H9 (cell line): ENCODE results near the gene WNT3A. TPM values are rescaled to one million over a fixed set of nuclear protein-coding genes. Genes with fewer than 3 reads are reported as not detected.

Experiments
- DNase-seq: peaks from one replicate; pipeline ENCODE4 v3.0.0-alpha.2; 2017
- H2AFZ ChIP-seq: one replicate; pipeline ENCODE4 v1.6.1; 2013; ENCODE audit warnings: mild to moderate bottlenecking, low read length, control low read depth, moderate library complexity
- H2AK5ac ChIP-seq: 2 replicates; pipeline ENCODE4 v1.6.1; 2013; ENCODE audit warnings: low read length, control low read depth, mixed read lengths; ENCODE audit not compliant: insufficient read length
- H2BK120ac ChIP-seq: one replicate; pipeline ENCODE4 v1.6.1; 2013; ENCODE audit warnings: low read depth, mild to moderate bottlenecking, low read length, control low read depth, inconsistent platforms; ENCODE audit not compliant: poor library complexity, severe bottlenecking
- H2BK12ac ChIP-seq: 2 replicates; pipeline ENCODE4 v1.6.1; 2013; ENCODE audit warnings: low read length, control low read depth, mixed read lengths, low read depth; ENCODE audit not compliant: insufficient read length
- H2BK15ac ChIP-seq: 2 replicates; pipeline ENCODE4 v1.6.1; 2013; ENCODE audit warnings: low read depth, low read length, control low read depth
- H2BK20ac ChIP-seq: one replicate; pipeline ENCODE4 v1.6.1; 2013; ENCODE audit warnings: low read depth, mild to moderate bottlenecking, low read length, control low read depth, inconsistent platforms; ENCODE audit not compliant: poor library complexity, severe bottlenecking
- H2BK5ac ChIP-seq: 2 replicates; pipeline ENCODE4 v1.6.1; 2013; ENCODE audit warnings: low read length, control low read depth, mixed read lengths; ENCODE audit not compliant: insufficient read length
- H3K14ac ChIP-seq: 2 replicates; pipeline ENCODE4 v1.6.1; 2013; ENCODE audit warnings: low read length, control low read depth; ENCODE audit not compliant: insufficient read depth
- H3K18ac ChIP-seq: 2 replicates; pipeline ENCODE4 v1.6.1; 2013; ENCODE audit warnings: low read depth, mild to moderate bottlenecking, mixed read lengths, low read length, control low read depth; ENCODE audit not compliant: insufficient read length
- H3K23ac ChIP-seq: 2 replicates; pipeline ENCODE4 v1.6.1; 2013; ENCODE audit warnings: low read length, control low read depth, mixed read lengths, low read depth; ENCODE audit not compliant: insufficient read length
- H3K23me2 ChIP-seq: 2 replicates; pipeline ENCODE4 v1.6.1; 2013; ENCODE audit warnings: low read depth, mild to moderate bottlenecking, mixed read lengths, low read length, control low read depth; ENCODE audit not compliant: insufficient read length, poor library complexity, severe bottlenecking
- H3K27ac ChIP-seq: 2 replicates; pipeline ENCODE4 v1.5.1; 2013; ENCODE audit warnings: low read length, control low read depth, mixed read lengths, low read depth; ENCODE audit not compliant: insufficient read length
- H3K27me3 ChIP-seq: 2 replicates; pipeline ENCODE4 v1.6.1; 2013; ENCODE audit warnings: low read length, control low read depth, inconsistent platforms; ENCODE audit not compliant: insufficient read depth
- H3K4ac ChIP-seq: 2 replicates; pipeline ENCODE4 v1.6.1; 2013; ENCODE audit warnings: low read depth, mild to moderate bottlenecking, control low read depth, inconsistent platforms, low read length, moderate library complexity
- H3K4me1 ChIP-seq: 2 replicates; pipeline ENCODE4 v1.6.1; 2013; ENCODE audit warnings: low read length, control low read depth, inconsistent platforms; ENCODE audit not compliant: insufficient read depth
- H3K4me2 ChIP-seq: 2 replicates; pipeline ENCODE4 v1.6.1; 2013; ENCODE audit warnings: low read length, control low read depth, mixed read lengths; ENCODE audit not compliant: insufficient read length, insufficient read depth
- H3K56ac ChIP-seq: 2 replicates; pipeline ENCODE4 v1.6.1; 2013; ENCODE audit warnings: low read depth, mild to moderate bottlenecking, mixed read lengths, low read length, control low read depth; ENCODE audit not compliant: insufficient read length
- H3K79me1 ChIP-seq: 2 replicates; pipeline ENCODE4 v1.6.1; 2013; ENCODE audit warnings: low read depth, mild to moderate bottlenecking, moderate library complexity, low read length, control low read depth, inconsistent platforms; ENCODE audit not compliant: insufficient read depth, poor library complexity, severe bottlenecking
- H3K79me2 ChIP-seq: 2 replicates; pipeline ENCODE4 v1.6.1; 2013; ENCODE audit warnings: low read length, control low read depth, inconsistent platforms; ENCODE audit not compliant: insufficient read depth
- H3K9ac ChIP-seq: 2 replicates; pipeline ENCODE4 v1.6.1; 2013; ENCODE audit warnings: low read length, control low read depth, mixed read lengths; ENCODE audit not compliant: insufficient read length; ENCODE audit errors: extremely low read depth
- H3K9me3 ChIP-seq: one replicate; pipeline ENCODE4 v1.6.1; 2013; ENCODE audit warnings: low read depth, low read length, inconsistent platforms; ENCODE audit not compliant: control insufficient read depth
- H3T11ph ChIP-seq: one replicate; pipeline ENCODE4 v1.6.1; 2013; ENCODE audit warnings: mild to moderate bottlenecking, low read length, control low read depth, inconsistent platforms
- H4K20me1 ChIP-seq: one replicate; pipeline ENCODE4 v1.6.1; 2013; ENCODE audit not compliant: control insufficient read depth, insufficient read length, insufficient read depth
- H4K5ac ChIP-seq: 2 replicates; pipeline ENCODE4 v1.6.1; 2013; ENCODE audit warnings: low read depth, mild to moderate bottlenecking, mixed read lengths, low read length, control low read depth; ENCODE audit not compliant: insufficient read length
- H4K8ac ChIP-seq: replicated peaks from 2 replicates; pipeline ENCODE4 v1.6.1; 2013; ENCODE audit warnings: low read length, control low read depth, mixed read lengths, low read depth; ENCODE audit not compliant: insufficient read length
- H4K91ac ChIP-seq: 2 replicates; pipeline ENCODE4 v1.6.1; 2013; ENCODE audit warnings: low read depth, mild to moderate bottlenecking, moderate library complexity, mixed read lengths, low read length, control low read depth; ENCODE audit not compliant: insufficient read length
- H3K27ac Mint-ChIP-seq, 3 experiments: 2 replicates in 2 of 3; 3 replicates in 1 of 3; pipeline ENCODE4 v1.8.0; 2020 to 2021; ENCODE audit warnings: mixed read lengths in 3 of 3, mild to moderate bottlenecking in 1 of 3, moderate library complexity in 1 of 3
- H3K27me3 Mint-ChIP-seq: 2 replicates; pipeline ENCODE4 v1.8.0; 2021; ENCODE audit warnings: low read depth, mild to moderate bottlenecking, moderate library complexity, mixed read lengths
- H3K36me3 Mint-ChIP-seq, 3 experiments: 2 replicates in 2 of 3; 3 replicates in 1 of 3; pipeline ENCODE4 v1.8.0; 2020 to 2021; ENCODE audit warnings: low read depth in 3 of 3, mixed read lengths in 3 of 3; ENCODE audit not compliant: insufficient read depth in 1 of 3
- H3K4me1 Mint-ChIP-seq, 2 experiments: 2 replicates each; pipeline ENCODE4 v1.8.0; 2020; ENCODE audit warnings: mixed read lengths in 2 of 2
- H3K4me3 Mint-ChIP-seq, 2 experiments: 2 replicates in 1 of 2; 3 replicates in 1 of 2; pipeline ENCODE4 v1.8.0; 2020 to 2021; ENCODE audit warnings: mild to moderate bottlenecking in 2 of 2, mixed read lengths in 2 of 2, moderate library complexity in 1 of 2
- H3K9me3 Mint-ChIP-seq, 2 experiments: 2 replicates in 1 of 2; 3 replicates in 1 of 2; pipeline ENCODE4 v1.8.0; 2020; ENCODE audit warnings: mild to moderate bottlenecking in 2 of 2, mixed read lengths in 2 of 2, moderate library complexity in 1 of 2
- WGBS: extraction: QIAGEN DNeasy Blood & Tissue Kit; methylation state at CpG from one replicate; pipeline ENCODE4 v1.1.7; 2013; ENCODE audit warnings: missing lambda C conversion rate, low lambda C conversion rate, mixed read lengths; ENCODE audit not compliant: insufficient read length; ENCODE audit errors: extremely low coverage; 5-methylcytosine and 5-hydroxymethylcytosine counted together
- total RNA-seq: library from RNA; stranded (reverse); gene quantifications from 2 replicates; pipeline ENCODE4 v1.2.1, GENCODE V29; 2021
- TF ChIP-seq, protein P1 (sequence below): fragments of 200-600 bp; sonication (generic); conservative IDR thresholded peaks from 3 replicates; pipeline ENCODE4 v1.8.0; 2021; ENCODE audit warnings: antibody characterized with exemption, mild to moderate bottlenecking

WNT3A gene
- total RNA-seq, 1 experiment from 2014 or later: 0.17 TPM

DNA sequence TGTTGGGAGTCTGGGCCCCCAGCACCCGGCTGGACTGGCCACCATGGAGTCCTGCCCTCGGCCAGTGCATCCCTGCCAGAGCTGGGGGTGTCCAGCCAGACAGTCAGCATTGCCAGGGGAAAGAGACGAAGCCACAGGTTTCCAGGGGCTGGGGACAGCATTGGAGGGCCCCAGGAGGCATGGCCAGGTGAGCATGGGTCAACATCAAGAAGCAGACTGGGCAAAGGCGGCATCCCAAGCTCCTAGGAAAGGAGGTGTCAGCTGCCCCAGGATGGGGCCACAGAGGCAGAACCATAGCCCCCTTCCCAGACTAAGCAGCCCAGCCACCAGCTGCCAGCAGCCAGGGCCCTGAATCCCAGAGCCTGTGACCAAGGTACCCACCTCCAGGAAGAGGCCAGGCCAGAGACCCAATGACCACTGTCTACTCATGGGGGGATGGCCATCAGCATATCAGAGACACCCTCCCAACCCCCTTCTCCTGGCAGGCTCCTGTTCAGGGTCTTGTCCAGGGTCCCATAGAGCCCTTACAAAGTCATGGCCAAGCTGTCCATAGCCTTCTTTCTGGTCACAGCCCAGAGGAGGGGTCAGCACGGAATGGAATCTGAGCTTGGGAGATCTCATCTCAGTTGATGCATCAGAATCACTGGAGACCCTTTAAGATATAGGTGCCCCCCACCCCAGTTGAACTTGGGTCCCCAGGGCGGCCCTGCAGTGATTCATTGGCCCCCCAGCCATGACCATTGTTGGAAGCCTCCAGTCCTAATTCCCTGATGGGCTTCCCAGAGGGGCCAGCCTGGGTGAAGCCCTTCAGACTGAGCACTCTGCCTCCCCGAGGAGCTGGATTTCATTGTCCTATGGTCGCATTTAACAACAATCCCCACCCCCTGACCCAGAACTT lies 32.5 kb downstream of the WNT3A start:
- Mint-ChIP-seq H3K27me3 (peaks cover 38% of the 10 kb centered on the region), H3K4me3 (no peak overlapping the region)

More for the DNA sequence above, 32.5 kb downstream of the WNT3A start:
- Histone ChIP-seq H3K4me2 (no peak overlapping the region), H2BK120ac (no peak overlapping the region), H4K8ac (no peak overlapping the region), H4K20me1 (no peaks in the 10 kb centered on the region), H3K14ac (no peak overlapping the region), H3K56ac (no peak overlapping the region), H2BK20ac (no peak overlapping the region), H2BK15ac (no peak overlapping the region), H2BK5ac (no peak overlapping the region), H3K79me1 (no peaks in the 10 kb centered on the region), H3K27me3 (peaks cover 30% of the 10 kb centered on the region; the same call in 1 of the 2 replicates), H3K23ac (no peak overlapping the region), H3K9ac (no peak overlapping the region), H3K79me2 (no peaks in the 10 kb centered on the region), H3K4ac (no peak overlapping the region), H3K27ac (no peak overlapping the region), H3K9me3 (no peaks in the 10 kb centered on the region), H2BK12ac (no peak overlapping the region), H3K23me2 (peaks cover 5% of the 10 kb centered on the region), H3K18ac (no peak overlapping the region), H4K5ac (no peak overlapping the region), H3K4me1 (no peaks in the 10 kb centered on the region), H2AK5ac (no peak overlapping the region), H2AFZ (no peak overlapping the region), H4K91ac (no peak overlapping the region), H3T11ph (no peak overlapping the region)
- TF ChIP-seq, protein P1, sequence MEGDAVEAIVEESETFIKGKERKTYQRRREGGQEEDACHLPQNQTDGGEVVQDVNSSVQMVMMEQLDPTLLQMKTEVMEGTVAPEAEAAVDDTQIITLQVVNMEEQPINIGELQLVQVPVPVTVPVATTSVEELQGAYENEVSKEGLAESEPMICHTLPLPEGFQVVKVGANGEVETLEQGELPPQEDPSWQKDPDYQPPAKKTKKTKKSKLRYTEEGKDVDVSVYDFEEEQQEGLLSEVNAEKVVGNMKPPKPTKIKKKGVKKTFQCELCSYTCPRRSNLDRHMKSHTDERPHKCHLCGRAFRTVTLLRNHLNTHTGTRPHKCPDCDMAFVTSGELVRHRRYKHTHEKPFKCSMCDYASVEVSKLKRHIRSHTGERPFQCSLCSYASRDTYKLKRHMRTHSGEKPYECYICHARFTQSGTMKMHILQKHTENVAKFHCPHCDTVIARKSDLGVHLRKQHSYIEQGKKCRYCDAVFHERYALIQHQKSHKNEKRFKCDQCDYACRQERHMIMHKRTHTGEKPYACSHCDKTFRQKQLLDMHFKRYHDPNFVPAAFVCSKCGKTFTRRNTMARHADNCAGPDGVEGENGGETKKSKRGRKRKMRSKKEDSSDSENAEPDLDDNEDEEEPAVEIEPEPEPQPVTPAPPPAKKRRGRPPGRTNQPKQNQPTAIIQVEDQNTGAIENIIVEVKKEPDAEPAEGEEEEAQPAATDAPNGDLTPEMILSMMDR: no peak
- Mint-ChIP-seq H3K36me3 (no peaks in the 10 kb centered on the region), H3K27ac (no peak overlapping the region), H3K9me3 (no peaks in the 10 kb centered on the region), H3K4me1 (peaks cover 2 to 12% of the 10 kb centered on the region in 2 experiments; a peak in 3 of 4 replicates)
- peak; percentile 13 for DNase-seq
- no CpG with 5 or more reads among the region's 8 CpGs for WGBS
